C4-2B (cell line): ENCODE measurements around the gene ALDH1L1.

Experiments used
- CTCF ChIP-seq: fragments of 450-650 bp; conservative IDR thresholded peaks from 2 replicates; pipeline ENCODE4 v1.5.1; 2017; ENCODE audit warnings: mild to moderate bottlenecking
- ZFX ChIP-seq: fragments of 450-650 bp; IDR thresholded peaks from 2 replicates; pipeline ENCODE4 v1.6.1; 2017

GRCh38 chr3:126152458-126152857 lies 27.9 kb downstream of the ALDH1L1 start:
- TF ChIP-seq CTCF (no peak), ZFX (no peak)
